Smooth muscle cell of the brain vasculature (primary cell): ENCODE data around the gene CC2D1A.

Source experiments
- DNase-seq: peaks from one replicate; pipeline ENCODE4 v3.0.0-alpha.2; 2012; ENCODE audit warnings: low read depth, low spot score

CC2D1A gene

DNA sequence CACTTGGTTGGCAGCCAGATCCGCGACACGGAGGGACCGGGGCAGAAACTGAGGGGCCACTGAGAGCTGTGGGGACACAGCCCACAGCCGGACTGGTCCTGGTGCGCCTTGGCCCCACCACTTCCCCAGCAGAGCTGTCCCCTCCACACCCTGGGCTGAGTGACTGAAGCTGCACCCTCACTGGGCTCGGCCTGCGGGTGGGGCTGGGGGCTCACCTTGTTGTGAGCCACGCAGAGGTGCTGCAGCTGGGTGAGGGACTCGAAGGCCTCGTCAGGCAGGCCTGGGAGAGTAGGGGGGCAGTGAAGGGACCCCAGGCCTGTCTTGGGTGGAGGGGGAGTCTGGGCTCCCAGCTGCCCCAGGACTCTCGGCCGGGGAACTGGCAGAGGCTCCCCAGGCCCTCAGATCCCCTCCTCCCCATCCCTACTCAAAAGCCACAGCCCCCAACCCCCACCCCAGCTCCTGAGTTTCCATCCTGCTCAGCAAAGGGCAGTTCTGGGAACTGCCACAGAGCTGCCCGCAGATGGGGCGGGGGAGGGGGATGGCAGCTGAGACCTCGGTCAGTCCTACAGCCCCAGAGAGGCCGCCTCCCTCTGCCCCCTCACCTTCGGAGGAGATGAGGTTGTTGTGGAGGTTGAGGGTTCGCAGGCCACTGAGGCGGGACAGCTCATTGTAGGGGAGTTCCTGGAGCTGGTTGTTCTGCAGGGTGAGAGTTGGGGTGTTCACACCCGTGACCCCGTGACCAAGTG lies 29.9 kb downstream of the CC2D1A start:
- no peak for DNase-seq

DNA sequence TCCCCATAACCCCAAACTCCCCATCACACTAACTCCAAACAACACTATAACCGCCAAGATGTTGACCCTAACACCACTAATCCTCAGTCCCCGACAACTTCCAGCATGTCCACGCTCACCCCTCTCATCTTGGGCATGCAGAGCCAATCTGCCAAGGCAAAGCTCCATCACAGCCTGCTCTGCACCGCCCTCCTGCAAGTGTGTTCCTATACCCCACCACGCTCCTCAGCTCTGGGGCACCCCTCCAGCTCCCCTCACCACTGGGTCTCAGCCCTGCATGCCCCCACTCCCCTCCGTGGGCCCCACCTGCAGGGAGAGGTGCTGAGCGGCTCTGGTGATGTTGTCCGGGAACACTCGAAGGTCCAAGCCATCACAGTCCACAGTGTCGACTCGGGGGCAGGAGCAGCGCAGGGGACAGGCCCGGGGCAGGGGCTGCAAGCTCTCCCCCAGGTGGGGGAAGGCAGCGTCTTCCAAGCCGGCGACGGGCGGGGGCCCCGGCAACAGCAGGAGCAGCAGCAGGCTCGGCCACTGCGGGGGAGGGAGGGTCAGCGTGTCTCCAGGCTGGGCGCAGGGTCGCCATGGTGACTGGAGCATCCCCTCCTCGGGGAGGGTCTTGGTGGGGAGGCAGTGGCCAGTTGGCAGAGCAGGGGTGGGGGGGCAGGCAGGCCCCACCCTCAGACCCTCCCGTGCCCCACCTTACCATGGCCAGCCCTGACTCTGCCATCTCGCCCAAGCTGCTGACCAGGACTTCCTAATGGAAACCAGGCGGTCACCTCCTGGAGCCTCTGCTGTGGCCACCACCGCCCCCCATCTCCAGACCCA lies 31.7 kb downstream of the CC2D1A start:
- DNase-seq, result no peak

DNA sequence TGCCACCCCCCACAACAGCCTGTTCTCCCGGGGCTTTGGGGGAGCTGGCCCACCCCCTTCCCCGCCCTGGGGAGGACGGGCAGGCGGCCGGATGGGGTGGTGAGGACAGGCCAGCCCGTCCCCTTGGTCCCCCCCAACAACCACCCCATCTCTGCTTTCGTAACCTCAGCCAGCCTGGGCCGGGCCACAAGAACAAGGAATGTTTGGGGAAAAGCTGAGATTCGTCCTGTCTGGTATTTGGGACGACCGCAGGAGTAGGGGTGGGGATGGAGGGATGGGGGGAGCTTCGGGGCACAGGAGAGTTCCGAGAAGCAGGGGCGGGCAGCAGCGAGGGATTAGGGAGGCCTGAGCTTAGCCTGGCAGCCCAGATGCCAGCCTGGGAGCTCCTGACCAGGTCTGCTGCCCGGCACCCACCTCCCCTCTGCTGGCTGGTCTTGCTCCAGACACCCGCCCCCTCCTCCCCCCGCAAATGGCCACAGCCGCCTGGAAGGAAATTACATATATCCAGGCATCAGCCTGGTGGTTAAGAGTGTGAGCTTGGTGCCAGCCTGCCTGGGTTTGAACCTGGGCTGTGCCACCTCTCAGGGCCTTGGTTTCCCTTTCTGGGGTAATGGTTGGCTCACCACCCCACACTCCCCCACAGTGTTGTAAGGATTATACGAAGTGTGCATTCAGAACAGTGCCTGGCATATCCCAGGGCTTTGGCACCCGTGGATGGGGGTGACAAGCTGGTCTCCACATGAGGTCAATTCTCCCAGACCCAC lies 32.5 kb downstream of the CC2D1A start, which contains the start of gene PODNL1:
Gene PODNL1, minus strand, starts transcription at position 117 of the 764 bp plus-strand sequence. CDS start 236 bp downstream, outside the sequence.
- DNase-seq, result no peak

DNA sequence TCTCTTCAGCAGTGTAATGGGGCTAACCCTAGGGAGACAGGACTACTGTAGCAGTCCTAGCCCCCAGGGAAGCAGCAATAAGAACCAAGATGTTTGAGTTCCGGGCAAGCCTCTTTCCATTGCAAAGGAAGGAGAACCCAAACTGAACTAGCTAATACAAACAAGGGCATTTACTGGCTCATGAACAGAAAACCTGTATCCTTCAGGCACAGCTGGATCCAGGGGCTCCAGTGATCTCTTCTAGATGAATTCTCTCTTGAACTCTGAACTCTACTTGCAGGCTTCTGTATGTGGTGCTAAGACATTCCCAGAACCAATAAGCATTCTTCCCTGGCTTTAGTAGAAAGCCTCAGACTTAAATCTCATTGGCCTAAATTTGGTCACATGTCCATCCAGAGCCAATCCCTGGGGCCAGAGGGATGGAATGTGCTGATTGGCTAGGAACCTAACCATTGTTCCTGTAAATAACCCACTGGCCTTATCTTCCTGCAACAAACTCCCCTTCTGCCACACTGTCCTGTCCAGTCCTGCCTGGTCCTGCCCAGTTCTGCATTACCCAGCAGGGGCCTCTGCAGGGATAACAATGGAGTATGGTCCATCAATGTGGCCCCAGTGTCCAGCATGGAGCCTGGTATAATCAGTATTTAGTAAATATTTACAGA lies 36.2 kb downstream of the CC2D1A start:
- no peak for DNase-seq

DNA sequence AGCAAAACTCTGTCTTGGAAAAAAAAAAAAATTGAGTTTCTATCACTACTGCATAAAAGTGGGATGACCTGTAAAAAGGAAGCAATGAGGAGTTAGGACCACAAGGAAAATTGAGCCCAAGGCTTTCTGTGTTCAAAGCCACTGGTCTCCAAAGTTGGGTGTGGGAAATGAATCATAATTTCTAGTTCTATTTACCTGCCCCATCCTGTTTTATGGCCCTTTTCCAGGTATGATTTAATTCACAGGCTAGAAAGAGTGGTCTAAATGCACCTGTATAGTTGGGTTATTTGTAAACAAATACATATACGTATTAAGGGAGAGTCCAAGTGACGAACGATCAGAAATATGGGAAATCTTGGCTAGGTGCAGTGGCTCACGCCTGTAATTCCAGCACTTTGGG lies 40.4 kb downstream of the CC2D1A start:
- DNase-seq, result no peak

DNA sequence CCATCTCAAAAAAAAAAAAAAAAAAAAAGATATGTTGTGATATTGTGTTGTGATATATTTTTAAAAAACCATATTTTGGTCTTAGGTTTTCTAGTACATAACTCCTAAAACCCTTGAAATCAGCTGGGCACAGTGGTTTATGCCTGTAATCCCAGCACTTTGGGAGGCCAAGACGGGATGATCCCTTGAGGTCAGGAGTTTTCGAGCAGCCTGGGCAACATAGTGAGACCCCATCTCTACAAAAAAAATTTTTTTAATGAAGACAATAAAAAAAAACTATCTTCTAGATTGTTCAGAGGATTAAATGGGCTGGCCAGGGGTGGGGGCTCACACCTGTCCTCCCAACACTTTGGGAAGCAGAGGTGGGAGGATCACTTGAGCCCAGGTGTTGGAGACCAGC lies 45.0 kb downstream of the CC2D1A start:
- no peak for DNase-seq

DNA sequence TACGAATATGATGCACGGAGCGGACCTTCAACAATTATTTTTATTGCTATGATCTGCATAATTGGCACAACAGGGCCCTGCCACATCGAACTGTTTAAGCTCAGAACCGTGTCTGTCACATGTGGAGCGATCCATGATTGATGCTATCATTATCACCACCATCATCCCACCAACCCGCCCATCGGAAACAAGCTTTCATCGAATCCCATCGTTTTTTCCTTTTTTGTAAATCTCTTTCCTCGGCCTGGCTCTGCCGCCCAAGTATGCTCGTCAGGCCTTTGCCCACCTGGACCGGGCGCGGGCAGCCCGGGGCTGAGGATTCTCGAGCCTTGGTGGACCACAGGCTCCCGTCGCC lies 45.8 kb downstream of the CC2D1A start:
- no peak for DNase-seq

DNA sequence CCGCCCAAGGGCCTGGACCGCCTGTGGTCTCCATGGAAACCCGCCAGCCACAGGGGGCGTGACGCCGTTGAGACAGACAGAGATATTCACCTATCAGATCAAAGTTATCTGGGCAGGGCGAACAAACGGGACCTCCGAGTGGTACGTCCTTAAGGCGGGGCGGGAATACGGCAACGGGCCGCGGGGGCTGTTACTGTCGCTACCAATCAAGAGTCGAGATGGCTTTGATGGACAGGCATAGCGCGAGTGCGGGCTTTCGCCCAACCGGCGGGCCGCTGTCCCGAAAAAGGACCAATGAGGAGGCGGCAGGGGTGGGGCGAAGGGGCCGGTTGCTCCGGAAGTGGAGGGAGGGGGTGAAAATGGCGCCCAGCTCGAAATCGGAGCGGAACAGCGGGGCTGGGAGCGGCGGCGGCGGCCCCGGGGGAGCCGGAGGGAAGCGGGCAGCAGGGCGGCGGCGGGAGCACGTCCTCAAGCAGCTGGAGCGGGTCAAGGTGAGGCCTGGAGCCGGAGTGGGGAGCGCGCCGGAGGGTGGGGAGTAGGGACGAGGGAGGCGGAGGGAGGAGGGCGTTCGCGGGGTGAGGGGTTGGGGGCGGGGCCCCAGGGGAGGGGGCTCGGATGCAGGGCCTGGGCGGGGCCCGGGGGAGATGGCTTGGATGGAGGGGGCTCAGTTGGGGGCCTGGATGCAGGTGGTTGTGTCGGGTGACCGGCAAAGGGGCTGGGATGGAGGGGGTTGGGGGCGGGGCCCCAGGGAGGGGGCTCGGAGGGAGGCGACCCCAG lies 46.3 kb downstream of the CC2D1A start, which contains the start of gene DCAF15:
Gene DCAF15, plus strand, starts transcription at position 356 of the 777 bp plus-strand sequence. Its CDS starts 4 bp downstream, at position 360.
- DNase-seq, result peak; percentile 99

DNA sequence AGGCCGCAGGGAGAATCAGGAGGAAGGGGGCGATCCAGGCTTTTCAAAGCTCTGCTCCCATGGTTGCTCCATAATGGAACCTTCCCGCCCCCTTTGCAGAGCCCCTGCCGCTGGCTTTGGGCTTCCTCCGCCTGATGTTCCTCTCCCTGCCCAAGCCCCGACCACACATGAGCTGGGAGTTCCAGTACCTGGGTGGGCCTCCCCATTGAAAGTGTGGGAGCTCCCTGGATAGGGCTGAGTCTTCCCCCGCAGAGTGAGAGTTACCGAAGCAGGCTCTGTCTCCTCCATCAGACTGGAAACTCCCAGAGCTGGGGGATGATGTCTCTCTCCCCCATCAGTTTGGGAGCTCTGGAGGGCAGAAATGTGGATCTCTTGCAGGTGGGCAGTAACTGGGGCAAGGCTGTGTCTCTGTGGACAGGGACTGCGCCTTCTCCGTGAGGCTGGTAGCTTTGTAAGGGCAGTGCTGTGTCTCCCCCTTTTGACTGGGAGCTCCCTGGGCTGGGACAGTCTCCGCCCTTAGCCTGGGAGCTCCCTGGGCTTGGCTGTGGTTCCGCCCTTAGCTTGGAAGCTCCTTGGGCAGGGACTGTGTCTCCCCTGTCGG lies 47.0 kb downstream of the CC2D1A start:
- no peak for DNase-seq

DNA sequence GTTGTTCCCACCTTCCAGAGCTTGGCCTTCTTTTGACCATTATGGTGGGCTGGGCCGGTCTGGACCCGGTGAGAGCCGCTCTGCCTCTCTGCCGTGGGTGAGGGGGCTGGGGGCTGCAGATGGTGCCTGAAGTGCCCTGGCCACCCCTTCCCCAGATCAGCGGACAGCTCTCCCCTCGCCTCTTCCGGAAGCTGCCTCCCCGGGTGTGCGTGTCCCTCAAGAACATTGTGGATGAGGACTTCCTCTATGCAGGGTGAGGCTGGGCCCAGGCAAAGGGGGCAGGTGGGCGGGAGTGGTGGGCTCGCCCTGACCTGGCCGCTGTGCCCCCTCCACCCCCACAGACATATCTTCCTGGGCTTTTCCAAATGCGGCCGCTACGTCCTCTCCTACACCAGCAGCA lies 48.2 kb downstream of the CC2D1A start:
- DNase-seq, result no peak

DNA sequence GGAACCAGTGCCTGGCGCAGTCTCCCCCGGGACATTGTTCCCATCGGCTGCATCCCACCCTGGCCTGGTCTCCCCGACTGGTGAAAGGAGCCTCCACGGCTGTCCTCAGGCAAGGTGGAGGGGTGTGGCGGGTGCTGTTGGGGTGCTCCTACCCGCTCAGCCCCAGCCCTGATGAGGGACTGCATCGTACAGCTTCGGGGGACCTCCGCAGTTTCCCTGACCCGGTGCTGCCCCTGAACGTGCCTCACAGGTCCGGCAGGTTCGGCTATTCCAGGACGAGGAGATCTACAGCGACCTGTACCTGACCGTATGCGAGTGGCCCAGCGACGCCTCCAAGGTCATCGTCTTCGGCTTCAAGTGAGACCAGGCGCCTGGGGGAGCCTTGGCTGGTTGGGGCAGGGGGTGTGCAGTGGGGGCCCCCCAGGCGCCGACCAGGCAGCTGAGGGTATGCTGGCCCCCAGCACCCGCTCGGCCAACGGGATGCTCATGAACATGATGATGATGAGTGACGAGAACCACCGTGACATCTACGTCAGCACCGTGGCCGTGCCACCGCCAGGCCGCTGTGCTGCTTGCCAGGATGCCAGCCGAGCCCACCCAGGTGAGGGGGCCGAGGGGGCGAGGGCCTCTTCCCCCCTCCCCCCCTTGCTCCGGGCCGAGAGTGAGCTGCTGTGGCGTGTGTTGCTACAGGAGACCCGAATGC lies 49.8 kb downstream of the CC2D1A start:
- no peak for DNase-seq

DNA sequence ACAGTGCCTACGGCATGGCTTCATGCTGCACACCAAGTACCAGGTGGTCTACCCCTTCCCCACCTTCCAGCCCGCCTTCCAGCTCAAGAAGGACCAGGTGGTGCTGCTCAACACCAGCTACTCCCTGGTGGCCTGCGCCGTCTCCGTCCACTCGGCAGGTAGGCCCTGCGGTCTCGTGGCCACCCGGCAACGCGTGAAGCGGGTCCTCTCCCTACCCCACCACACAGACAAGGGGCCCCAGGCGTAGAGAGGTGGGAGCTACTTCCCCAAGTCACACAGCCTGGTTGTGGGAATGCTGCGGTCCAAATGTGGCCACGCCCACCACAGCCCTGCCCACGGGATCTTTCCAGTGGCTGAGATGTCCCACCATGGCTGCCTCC lies 50.4 kb downstream of the CC2D1A start:
- DNase-seq, result no peak

DNA sequence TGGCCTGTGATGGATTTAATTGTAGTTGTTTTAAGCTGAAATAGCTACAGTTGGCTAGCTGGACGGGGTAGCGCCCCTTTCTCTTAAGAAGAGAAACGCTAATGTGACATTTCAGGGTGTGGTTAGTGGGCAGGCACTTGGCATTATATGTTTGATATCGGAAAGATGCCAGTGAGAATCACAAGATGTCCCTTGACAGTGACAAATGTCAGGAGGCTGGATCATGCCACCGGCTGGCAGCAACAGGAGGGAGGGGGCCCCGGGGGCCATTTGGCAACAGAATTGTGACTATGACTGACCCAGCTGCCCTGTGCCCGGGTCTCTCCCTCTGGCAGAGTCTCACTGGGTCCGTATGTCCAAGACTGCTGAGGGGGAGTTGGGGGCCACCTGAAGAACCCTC lies 51.0 kb downstream of the CC2D1A start:
- DNase-seq, result no peak

DNA sequence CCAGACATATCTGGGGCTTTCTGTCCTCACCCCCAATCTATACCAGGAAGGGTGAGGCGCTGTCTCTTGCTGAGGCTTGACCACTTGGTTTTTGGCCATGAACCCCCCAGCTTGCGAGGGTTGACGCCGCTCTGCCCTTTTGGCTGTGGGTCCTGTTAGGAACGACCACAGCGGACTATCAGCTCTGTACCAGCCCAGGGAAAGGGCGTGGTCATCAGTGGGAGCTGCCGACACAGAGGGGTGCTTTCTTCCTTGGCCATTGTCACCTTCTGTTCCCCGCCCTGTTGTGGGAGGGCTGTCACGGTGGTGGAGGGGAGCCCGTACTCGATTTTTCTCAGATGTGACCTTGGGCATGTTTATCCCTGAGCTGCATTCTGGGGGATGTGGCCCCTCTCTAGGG lies 52.0 kb downstream of the CC2D1A start:
- DNase-seq, result no peak

DNA sequence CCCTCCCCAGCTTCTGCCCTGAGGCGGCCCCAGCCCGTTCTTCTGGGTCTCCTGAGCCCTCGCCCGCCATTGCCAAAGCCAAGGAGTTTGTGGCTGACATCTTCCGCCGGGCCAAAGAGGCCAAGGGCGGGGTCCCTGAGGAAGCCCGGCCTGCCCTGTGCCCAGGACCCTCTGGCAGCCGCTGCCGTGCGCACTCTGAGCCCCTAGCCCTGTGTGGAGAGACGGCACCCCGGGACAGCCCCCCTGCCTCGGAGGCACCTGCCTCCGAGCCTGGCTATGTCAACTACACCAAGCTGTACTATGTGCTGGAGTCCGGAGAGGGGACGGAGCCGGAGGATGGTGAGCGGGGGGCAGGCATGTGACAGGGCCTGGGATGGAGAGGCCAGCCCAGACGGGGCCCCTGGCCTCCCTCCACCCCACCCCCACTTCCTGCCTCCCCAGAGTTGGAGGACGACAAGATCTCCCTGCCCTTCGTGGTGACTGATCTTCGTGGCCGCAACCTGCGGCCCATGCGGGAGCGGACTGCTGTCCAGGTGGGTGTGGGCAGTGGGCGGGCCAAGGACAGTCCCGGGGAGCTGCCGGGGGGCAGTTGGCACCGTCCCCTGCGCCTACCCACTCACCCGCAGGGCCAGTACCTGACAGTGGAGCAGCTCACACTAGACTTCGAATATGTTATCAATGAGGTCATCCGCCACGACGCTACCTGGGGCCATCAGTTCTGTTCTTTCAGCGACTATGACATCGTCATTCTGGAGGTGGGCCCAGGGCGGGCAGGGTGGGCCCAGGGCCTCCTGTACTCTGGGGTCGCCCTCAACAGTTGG lies 53.4 kb downstream of the CC2D1A start:
- no peak for DNase-seq

DNA sequence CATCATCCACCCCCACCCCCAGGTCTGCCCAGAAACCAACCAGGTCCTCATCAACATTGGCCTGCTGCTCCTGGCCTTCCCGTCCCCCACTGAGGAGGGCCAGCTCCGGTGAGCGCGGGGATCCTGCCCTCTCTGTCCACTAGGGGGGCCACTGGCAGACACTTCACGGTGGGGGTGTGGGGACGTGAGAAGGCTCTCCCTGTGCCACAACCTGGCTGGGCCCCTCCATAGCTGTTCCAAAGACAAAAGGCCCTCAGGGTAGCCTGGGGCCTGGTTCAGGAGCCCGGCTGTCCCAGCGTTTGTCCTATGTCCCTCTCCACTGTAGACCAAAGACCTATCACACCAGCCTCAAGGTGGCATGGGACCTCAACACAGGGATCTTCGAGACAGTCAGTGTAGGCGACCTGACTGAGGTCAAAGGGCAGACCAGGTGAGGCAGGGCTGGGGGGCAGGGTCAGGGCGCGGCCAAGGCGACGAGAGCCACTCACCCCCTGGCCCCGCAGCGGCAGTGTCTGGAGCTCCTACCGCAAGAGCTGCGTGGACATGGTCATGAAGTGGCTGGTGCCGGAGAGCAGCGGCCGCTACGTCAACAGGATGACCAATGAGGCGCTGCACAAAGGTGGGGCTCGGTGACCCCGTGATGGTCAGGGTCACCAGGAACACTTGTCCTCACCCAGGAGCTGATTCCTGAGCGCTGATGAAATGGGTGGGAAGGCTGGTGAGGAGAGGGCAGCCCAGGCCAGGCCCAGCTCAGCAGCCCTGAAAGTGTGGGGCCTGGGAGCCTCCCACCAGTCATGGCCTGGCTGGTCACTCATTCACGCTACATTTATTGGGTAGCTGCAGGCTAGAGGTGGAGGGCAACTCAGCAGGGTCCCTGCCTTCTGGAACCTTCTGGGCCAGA lies 54.2 kb downstream of the CC2D1A start:
- no peak for DNase-seq

DNA sequence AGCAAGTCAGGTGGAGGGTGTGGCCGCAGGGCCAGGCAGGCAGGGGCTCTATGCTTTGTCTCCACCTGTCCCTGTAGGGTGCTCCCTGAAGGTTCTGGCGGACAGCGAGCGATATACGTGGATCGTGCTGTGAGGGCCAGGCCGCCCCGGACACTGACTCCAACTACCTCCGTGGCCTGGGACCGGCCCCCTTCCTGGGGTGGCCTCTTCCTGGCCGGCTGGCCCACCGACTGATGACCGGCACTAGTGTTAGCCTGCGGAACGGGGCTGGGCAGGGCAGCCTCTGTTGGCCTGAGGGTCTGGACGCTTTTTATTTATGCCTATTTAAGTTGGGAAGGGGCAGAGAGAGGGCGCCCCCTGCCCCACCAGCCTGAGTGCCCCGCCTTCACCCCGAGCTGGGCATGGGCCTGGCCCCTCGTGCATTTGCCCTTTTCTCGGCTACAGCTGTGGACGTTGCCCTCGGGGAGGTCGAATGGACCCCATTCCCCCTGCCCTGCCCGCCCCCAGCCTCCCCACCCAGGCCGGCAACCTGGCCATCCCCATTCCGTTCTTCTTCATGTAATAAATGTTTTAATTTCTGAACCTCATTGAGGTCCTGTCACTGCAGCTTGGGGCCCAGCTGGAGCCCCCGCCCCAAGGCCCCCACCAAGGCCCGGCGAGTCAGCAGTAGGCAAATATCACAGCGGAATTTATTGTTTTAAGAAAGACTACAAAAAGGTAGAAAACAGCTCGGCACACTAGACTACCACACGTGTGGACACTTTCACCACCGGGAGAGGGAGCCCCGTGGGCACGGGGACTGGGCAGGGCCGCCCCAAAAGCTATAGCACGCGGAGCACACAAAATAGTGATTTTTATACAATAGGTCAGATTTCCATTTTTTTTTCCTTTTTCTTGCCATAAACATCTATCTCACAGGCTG lies 55.1 kb downstream of the CC2D1A start:
- no peak for DNase-seq
